HG02870 (cell line): ENCODE results near the gene TUBGCP4.
"Not testable (repeated sequence)": the region's sequence is repeated elsewhere in the genome, so short reads cannot be mapped to it uniquely, and the experiment has no call there.

Experiments used
- ATAC-seq: cut with Tn5 transposase; IDR thresholded peaks from one replicate; pipeline ENCODE4 v1.9.1; 2021; ENCODE audit warnings: mild to moderate bottlenecking, moderate library complexity; ENCODE audit not compliant: unreplicated experiment

Gene TUBGCP4

GRCh38 chr15:43370975-43371974, at the start of gene TUBGCP4, which contains the start of gene ZSCAN29:
Gene TUBGCP4, plus strand, starts transcription at chr15:43371101. Its CDS starts 254 bp downstream, at chr15:43371355.
Gene ZSCAN29, minus strand, starts transcription at chr15:43371043. Its CDS starts 1,130 bp downstream, at chr15:43369913.
- peak; percentile 75 for ATAC-seq

GRCh38 chr15:43325039-43325684, 45.7 kb upstream of the TUBGCP4 start:
- no peak for ATAC-seq

- no peak for ATAC-seq
These were observed 41.5 kb upstream of the TUBGCP4 start for GRCh38 chr15:43329217-43329959.

- peak; percentile 92 for ATAC-seq
These were observed 40.7 kb upstream of the TUBGCP4 start, which contains the start of gene LCMT2 for GRCh38 chr15:43329960-43330779. Gene LCMT2, minus strand, starts transcription at chr15:43330573. Its CDS starts 84 bp downstream, at chr15:43330489.

GRCh38 chr15:43330780-43331087, 40.2 kb upstream of the TUBGCP4 start:
- ATAC-seq, result peak; percentile 13

- ATAC-seq, result no peak
These were observed 24.6 kb upstream of the TUBGCP4 start for GRCh38 chr15:43346305-43346704.

GRCh38 chr15:43347114-43347513, 23.8 kb upstream of the TUBGCP4 start:
- ATAC-seq, result no peak

GRCh38 chr15:43352693-43353382, 18.1 kb upstream of the TUBGCP4 start:
- no peak for ATAC-seq

GRCh38 chr15:43360821-43361220, 10.1 kb upstream of the TUBGCP4 start:
- ATAC-seq, result no peak

- ATAC-seq, result no peak
These were observed 9.5 kb upstream of the TUBGCP4 start for GRCh38 chr15:43361313-43361903.

GRCh38 chr15:43370310-43370974, 459 bp upstream of the TUBGCP4 start:
- ATAC-seq, result peak; percentile 36

- ATAC-seq, result peak; percentile 55
These were observed 5.3 kb downstream of the TUBGCP4 start for GRCh38 chr15:43376017-43376705.

GRCh38 chr15:43378601-43379000, 7.7 kb downstream of the TUBGCP4 start:
- ATAC-seq, result no peak

GRCh38 chr15:43382310-43382709, 11.4 kb downstream of the TUBGCP4 start:
- no peak for ATAC-seq

GRCh38 chr15:43383070-43383469, 12.2 kb downstream of the TUBGCP4 start:
- no peak for ATAC-seq

- no peak for ATAC-seq
These were observed 19.8 kb downstream of the TUBGCP4 start for GRCh38 chr15:43390723-43391122.

GRCh38 chr15:43393592-43393991, 22.7 kb downstream of the TUBGCP4 start:
- not testable (repeated sequence) for ATAC-seq

- no peak for ATAC-seq
These were observed 31.4 kb downstream of the TUBGCP4 start for GRCh38 chr15:43402255-43402654.
